NT2/D1 (cell line): ENCODE results near the gene RAB31.

Experiments
- YY1 ChIP-seq: IDR thresholded peaks from 2 replicates; pipeline ENCODE4 v1.6.1; 2011; ENCODE audit not compliant: insufficient read length, insufficient read depth
- ZNF274 ChIP-seq: IDR thresholded peaks from 2 replicates; pipeline ENCODE4 v1.6.1; 2011; ENCODE audit warnings: mild to moderate bottlenecking, low read depth, low read length

GRCh38 chr18:9861157-9861556 is 153.1 kb downstream of the RAB31 start:
- TF ChIP-seq YY1 (no peak), ZNF274 (no peak)
